B cell (primary cell): ENCODE results near the gene CDC25B. TPM values are rescaled to one million over a fixed set of nuclear protein-coding genes. Genes with fewer than 3 reads are reported as not detected.
A peak's percentile ranks its signal among the peaks of the same experiment; 100 is the strongest.

Experiments used
- ATAC-seq: fragments of 200-7000 bp; cut with Tn5 transposase; one replicate; pipeline ENCODE4 v1.10.0; 2021; ENCODE audit warnings: low read depth, mild to moderate bottlenecking, moderate number of reproducible peaks, moderate library complexity
- CTCF ChIA-PET: fragments of 350-600 bp; sonication (Branson Sonifier 250); formaldehyde crosslinking; loops from one replicate; lab custom pipeline; 2021; ENCODE audit warnings: antibody characterized with exemption, inconsistent platforms; lab: Charles Lee
- POLR2A ChIA-PET: fragments of 350-600 bp; sonication (Branson Sonifier 250); formaldehyde crosslinking; loops from one replicate; lab custom pipeline; 2021; ENCODE audit warnings: antibody characterized with exemption; lab: Charles Lee
- DNase-seq: peaks from one replicate; pipeline ENCODE4 v3.0.0; 2013
- H2AFZ ChIP-seq: 2 replicates; pipeline ENCODE4 v1.6.1; 2012; ENCODE audit warnings: mild to moderate bottlenecking, low read depth, low read length; ENCODE audit not compliant: insufficient read depth, poor library complexity, severe bottlenecking
- H3K27ac ChIP-seq, 2 donors: 1 replicate in 1 of 2; 2 replicates in 1 of 2; pipeline ENCODE4 v1.5.1; 2012 to 2013; ENCODE audit warnings: low read length in 2 of 2, mild to moderate bottlenecking in 2 of 2, moderate library complexity in 1 of 2
- H3K27me3 ChIP-seq, 4 experiments: fragments of 200-600 bp in 1 of 4; sonication (generic) in 1 of 4; replicated peaks in 1 of 4; 1 replicate in 2 of 4; 2 replicates in 2 of 4; pipeline versions ENCODE4 v1.6.1 to v1.7.0; 2013 to 2016; ENCODE audit warnings: low read length in 3 of 4, mild to moderate bottlenecking in 2 of 4, mixed read lengths in 1 of 4, moderate library complexity in 1 of 4; ENCODE audit not compliant: insufficient read depth in 4 of 4, control insufficient read depth in 3 of 4; ENCODE audit errors: control extremely low read depth in 1 of 4
- H3K36me3 ChIP-seq, 2 experiments: replicated peaks in 1 of 2; 1 replicate in 1 of 2; 2 replicates in 1 of 2; pipeline versions ENCODE4 v1.6.1 to v1.7.1; 2013; ENCODE audit warnings: low read length in 1 of 2; ENCODE audit not compliant: insufficient read depth in 2 of 2, control insufficient read depth in 1 of 2; ENCODE audit errors: control extremely low read depth in 1 of 2, extremely low read depth in 1 of 2
- H3K4me1 ChIP-seq, 2 donors: fragments of 200-600 bp in 1 of 2; sonication (generic) in 1 of 2; 1 replicate in 1 of 2; 2 replicates in 1 of 2; pipeline versions ENCODE4 v1.5.1 to v1.6.1; 2013 to 2017; ENCODE audit warnings: low read length in 2 of 2; ENCODE audit not compliant: control insufficient read depth in 2 of 2, insufficient read depth in 2 of 2
- H3K4me2 ChIP-seq: replicated peaks from 2 replicates; pipeline ENCODE3; 2012; ENCODE audit warnings: mild to moderate bottlenecking, low read depth, low read length; ENCODE audit not compliant: poor library complexity, severe bottlenecking
- H3K4me3 ChIP-seq, 5 experiments: fragments of 200-600 bp in 1 of 5; sonication (generic) in 1 of 5; 1 replicate in 3 of 5; 2 replicates in 2 of 5; pipeline versions ENCODE4 v1.5.1 to v1.7.0; 2011 to 2016; ENCODE audit warnings: low read length in 4 of 5, mild to moderate bottlenecking in 4 of 5, low read depth in 2 of 5, control low read depth in 1 of 5, moderate library complexity in 1 of 5; ENCODE audit not compliant: insufficient read depth in 1 of 5; ENCODE audit errors: control extremely low read depth in 1 of 5, extremely low read depth in 1 of 5
- H3K79me2 ChIP-seq: fragments of 200-600 bp; sonication (generic); one replicate; pipeline ENCODE4 v1.6.0; 2016; ENCODE audit warnings: low read length; ENCODE audit not compliant: control insufficient read depth, insufficient read depth
- H3K9ac ChIP-seq: fragments of 200-600 bp; sonication (generic); 2 replicates; pipeline ENCODE4 v1.6.1; 2017; ENCODE audit warnings: mild to moderate bottlenecking, low read length, moderate library complexity
- H3K9me3 ChIP-seq, 3 donors: one replicate each; pipeline versions ENCODE4 v1.6.1 to v1.7.1; 2013; ENCODE audit warnings: low read length in 2 of 3; ENCODE audit not compliant: control insufficient read depth in 2 of 3, insufficient read depth in 1 of 3; ENCODE audit errors: control extremely low read depth in 1 of 3
- H4K20me1 ChIP-seq: 2 replicates; pipeline ENCODE4 v1.6.0; 2012; ENCODE audit warnings: mild to moderate bottlenecking, low read length; ENCODE audit not compliant: insufficient read depth, control insufficient read depth, poor library complexity, severe bottlenecking
- H3K27ac Mint-ChIP-seq: one replicate; pipeline ENCODE4 v1.8.0; 2021; ENCODE audit warnings: mixed read lengths
- H3K27me3 Mint-ChIP-seq: one replicate; pipeline ENCODE4 v1.8.0; 2021; ENCODE audit warnings: mixed read lengths
- H3K4me1 Mint-ChIP-seq: one replicate; pipeline ENCODE4 v1.8.0; 2021; ENCODE audit warnings: mixed read lengths
- H3K4me3 Mint-ChIP-seq: one replicate; pipeline ENCODE4 v1.8.0; 2021; ENCODE audit warnings: mixed read lengths
- H3K9me3 Mint-ChIP-seq: one replicate; pipeline ENCODE4 v1.8.0; 2022; ENCODE audit warnings: mixed read lengths; ENCODE audit not compliant: insufficient read depth
- EZH2 ChIP-seq: IDR thresholded peaks from 2 replicates; pipeline ENCODE4 v1.6.1; 2012; ENCODE audit warnings: borderline replicate concordance, low read depth, mild to moderate bottlenecking, moderate library complexity, low read length; ENCODE audit not compliant: insufficient read depth, poor library complexity, severe bottlenecking
- WGBS: methylation state at CpG from one replicate; pipeline ENCODE4 v1.1.5; 2013; ENCODE audit warnings: missing lambda C conversion rate; ENCODE audit not compliant: insufficient coverage; 5-methylcytosine and 5-hydroxymethylcytosine counted together
- intact Hi-C: fragments of 100-400 bp; cut with micrococcal nuclease; formaldehyde crosslinking; loops from one replicate; pipeline ENCODE4 v1.10.0; 2022
- polyA plus RNA-seq: library from polyadenylated mRNA; depleted of rRNA; stranded (reverse); fragments of >200 nt; gene quantifications from 2 replicates; pipeline ENCODE4 v1.2.3, GENCODE V29; 2012
- total RNA-seq, 2 donors: library from RNA; stranded (reverse); fragments of 120-200 nt in 1 of 2; gene quantifications; 1 replicate in 1 of 2; 2 replicates in 1 of 2; pipeline versions ENCODE4 v1.2.3 to v1.2.4, GENCODE V29; 2013 to 2022
- TF ChIP-seq, protein P1 (sequence below): fragments of 200-600 bp; IDR thresholded peaks from one replicate; pipeline ENCODE4 v1.8.0; 2022; ENCODE audit warnings: antibody characterized with exemption, mild to moderate bottlenecking

CDC25B gene
- total and polyA plus RNA-seq, 2 donors (not counting 1 experiment from before 2014, with no cell fraction given) = 72.3 to 114 TPM

DNA sequence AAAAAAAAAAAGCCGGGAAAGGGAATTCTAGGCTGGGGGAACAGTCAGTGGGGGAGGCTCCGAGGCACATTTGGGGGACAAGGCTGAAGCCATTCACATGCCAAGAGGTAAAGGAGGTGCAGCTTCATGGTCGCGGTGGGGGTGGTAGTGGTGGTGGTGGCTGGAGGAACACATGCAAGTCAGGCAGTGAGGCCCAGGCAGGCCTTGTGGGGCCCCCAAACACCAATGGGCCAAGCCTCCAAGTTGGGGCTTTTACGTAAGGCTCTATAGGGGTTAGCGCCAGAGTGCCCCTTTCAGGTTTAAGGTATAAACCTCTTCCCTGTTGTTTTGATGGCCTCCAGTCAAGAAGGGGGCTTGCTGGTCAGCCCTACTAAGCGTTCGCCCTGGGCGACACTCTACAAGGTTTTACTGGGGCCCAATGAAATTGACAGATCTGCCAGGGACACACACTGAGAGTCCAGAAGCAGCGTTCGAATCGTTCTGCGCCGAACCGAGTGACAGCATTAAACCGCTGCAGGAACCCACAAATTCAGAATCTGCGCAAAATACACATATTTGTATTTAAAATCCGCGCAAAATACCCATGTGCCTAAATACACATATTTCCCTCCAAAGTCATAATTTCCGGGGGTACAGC is 23.4 kb downstream of the CDC25B start:
- Histone ChIP-seq H2AFZ (peak overlapping the region; percentile 94), H3K27me3 (no peaks in the 10 kb centered on the region), H3K4me2 (peak overlapping the region; percentile 79), H3K36me3 (peaks cover 0 to 23% of the 10 kb centered on the region in 2 experiments), H3K9ac (peak overlapping the region; percentile 95), H3K4me3 (peak overlapping the region; percentile 62 to 85 (median 75)), H4K20me1 (no peaks in the 10 kb centered on the region), H3K27ac (peak overlapping the region; percentile 97 to 98), H3K9me3 (no peaks in the 10 kb centered on the region), H3K4me1 (peaks cover 13 to 15% of the 10 kb centered on the region in 2 donors), H3K79me2 (peaks cover 13% of the 10 kb centered on the region)
- DNase-seq = no peak
- H3K27me3 Mint-ChIP-seq = no peaks in the 10 kb centered on the region
- WGBS = 71% methylated on average over 19 of the region's 20 CpGs
- peak overlapping the region; percentile 97 for H3K4me3 Mint-ChIP-seq
- intact Hi-C loops = loop anchor here (1.0 to 2.0 kb wide), 10 partner anchors 8 to 195 kb away; partner anchors contain the start of genes CENPB, MAVS, PANK2 and SPEF1
- H3K4me1 Mint-ChIP-seq = peaks cover 15% of the 10 kb centered on the region
- no peaks in the 10 kb centered on the region for H3K9me3 Mint-ChIP-seq
- no peak for TF ChIP-seq EZH2
- TF ChIP-seq, protein P1, sequence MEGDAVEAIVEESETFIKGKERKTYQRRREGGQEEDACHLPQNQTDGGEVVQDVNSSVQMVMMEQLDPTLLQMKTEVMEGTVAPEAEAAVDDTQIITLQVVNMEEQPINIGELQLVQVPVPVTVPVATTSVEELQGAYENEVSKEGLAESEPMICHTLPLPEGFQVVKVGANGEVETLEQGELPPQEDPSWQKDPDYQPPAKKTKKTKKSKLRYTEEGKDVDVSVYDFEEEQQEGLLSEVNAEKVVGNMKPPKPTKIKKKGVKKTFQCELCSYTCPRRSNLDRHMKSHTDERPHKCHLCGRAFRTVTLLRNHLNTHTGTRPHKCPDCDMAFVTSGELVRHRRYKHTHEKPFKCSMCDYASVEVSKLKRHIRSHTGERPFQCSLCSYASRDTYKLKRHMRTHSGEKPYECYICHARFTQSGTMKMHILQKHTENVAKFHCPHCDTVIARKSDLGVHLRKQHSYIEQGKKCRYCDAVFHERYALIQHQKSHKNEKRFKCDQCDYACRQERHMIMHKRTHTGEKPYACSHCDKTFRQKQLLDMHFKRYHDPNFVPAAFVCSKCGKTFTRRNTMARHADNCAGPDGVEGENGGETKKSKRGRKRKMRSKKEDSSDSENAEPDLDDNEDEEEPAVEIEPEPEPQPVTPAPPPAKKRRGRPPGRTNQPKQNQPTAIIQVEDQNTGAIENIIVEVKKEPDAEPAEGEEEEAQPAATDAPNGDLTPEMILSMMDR = no peak
- ATAC-seq = no peak
- ChIA-PET POLR2A (interaction anchor here (0.5 to 2.2 kb wide), 14 partner anchors 8 to 684 kb away, joined by 3 to 16 read pairs (median 4); partner anchors contain the start of genes ADISSP, CDC25B, CENPB and SPEF1), CTCF (interaction anchor here (0.7 to 6.4 kb wide), 17 partner anchors 8 to 252 kb away, joined by 3 to 84 read pairs (median 5); partner anchors contain the start of genes ADISSP, CDC25B, CENPB and SPEF1)
- peak overlapping the region; percentile 100 for H3K27ac Mint-ChIP-seq
